ENCODE measurements around the gene GABRB3.

Gene GABRB3

DNA sequence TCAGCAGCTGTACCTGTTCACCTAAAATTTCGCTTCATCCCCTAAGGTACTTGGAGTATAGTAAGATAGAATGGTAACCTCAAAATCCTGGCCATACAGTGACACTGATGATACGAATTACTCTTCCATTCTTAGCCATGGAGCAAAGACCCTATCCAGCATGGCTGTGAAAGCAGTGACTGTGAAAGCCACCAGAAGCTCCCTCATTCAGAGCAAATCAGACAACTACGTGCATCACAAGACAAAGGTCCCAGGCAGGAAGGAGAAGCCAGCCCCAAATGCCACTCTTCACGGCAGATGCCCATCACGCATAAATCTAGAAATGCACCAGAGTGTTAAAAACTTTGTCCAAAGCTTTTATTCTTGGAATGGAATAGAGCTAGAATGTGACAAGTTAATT is 99.4 kb downstream of the GABRB3 start:
- no peak for DNase-seq

DNA sequence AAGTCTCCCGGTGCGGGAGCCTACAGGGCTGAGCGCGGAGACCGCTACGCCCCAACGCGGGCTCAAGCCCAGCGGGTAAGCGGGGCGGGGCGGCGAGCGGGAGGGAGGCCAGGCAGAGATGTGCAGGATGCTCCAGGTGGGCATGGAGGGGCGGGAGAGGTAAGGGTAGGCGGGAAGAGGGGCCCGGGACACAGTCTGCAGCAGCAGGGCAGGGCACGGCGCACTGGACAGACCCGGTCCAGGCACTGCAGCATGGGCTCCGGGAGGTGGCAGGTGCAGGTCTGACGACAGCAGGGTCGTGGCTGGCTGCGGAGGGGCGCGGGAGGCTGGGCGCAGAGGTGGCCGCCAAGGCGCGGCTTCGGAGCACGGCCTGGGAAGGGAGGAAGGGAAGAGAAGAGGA is 102.8 kb downstream of the GABRB3 start:
- no peak for DNase-seq

DNA sequence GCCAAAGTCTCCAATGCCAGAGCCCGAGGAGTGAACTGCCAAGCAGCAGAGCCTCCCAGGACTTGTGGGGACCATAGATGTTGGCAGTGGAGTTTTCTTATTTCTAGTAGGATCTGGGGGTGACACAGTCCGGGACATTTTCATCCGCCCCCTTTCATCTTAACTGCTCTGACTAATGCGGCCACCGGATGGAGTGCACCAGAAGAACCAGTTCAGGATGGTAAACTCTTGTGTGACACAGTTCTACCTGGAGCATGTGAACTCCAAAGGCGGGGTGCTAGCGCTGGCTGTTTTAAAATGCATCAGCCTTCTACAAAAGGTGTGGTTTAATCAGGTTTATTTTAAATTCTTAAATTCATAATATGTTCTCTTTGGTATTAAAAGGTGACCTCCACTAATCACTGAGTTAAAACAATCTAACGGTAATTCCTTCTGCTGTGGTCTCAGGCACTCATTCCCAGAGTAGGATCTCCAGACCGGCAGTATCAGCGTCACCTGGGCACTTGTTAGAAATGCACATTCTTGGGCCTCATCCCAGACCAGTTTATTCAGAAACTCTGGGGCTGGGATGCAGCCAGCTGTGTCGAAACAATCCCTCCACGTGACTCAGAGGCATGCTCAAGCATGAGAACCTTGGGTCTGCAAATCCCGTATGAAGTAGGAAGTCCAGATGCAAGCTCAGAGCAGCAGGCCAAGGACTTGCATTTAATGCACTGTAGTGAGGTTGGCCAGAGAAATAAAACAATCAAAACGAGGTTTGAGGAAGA is 105.5 kb downstream of the GABRB3 start:
- peak; percentile 73 for DNase-seq

DNA sequence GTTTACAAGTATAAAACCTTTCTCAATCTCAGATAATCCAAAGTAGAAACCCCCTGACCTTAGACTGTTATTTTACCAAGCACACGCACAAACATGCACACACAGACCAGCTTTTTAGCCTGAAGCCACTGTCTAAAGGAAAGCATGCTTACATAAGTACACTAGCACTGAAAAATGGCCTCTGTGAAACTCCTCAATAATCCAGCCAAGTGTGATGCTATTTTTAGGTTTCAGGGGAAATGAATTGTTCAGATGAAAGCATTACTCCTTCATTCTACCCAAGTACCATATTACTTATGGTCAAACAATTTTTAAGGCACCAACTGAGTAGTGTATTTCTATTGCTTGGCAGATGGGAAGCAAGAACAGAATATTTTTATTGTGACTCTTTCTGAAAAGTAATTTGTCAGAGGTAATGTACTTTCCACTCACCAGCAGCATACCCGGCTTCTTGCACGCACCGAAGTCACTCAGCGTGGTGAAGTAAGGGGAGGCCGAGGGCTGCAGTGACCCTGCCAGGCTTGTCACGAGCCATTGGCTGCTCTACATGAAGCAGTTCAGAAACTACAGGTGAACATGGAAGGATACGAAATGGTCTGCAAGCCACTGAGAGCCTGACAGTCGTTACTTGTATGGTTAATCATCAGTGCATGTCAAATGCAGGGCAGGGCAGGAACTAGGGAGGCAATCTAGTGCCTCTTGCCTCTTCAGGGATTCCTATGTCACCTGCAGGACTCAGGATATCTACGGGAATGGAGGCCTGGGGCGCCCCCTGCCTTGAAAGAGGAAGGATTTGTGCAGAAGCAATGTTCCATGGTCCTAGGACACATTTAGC is 106.7 kb downstream of the GABRB3 start:
- DNase-seq = no peak

- DNase-seq = peak; percentile 35
These were observed 110.6 kb downstream of the GABRB3 start for GRCh38 chr15:26662283-26662682.

DNA sequence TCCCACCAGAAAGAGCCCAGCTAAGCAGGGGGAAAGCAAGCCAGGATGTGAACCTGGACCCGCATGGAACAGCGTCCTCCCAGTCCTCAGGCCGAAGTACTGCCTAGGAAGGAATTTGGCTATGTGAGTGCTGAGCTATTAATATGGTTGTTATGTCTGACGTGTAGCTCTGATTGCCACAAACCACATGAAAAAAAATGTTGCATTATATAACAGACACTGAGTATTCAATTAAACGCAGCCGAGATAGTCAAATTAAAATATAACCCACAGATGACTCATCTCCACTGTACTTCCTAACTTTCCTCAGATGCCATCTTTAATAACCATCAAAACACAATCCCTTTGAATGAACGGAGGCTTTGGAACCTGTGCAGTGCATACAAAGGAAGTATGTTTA is 111.1 kb downstream of the GABRB3 start:
- DNase-seq = peak; percentile 2

- DNase-seq = no peak
These were observed 111.8 kb downstream of the GABRB3 start for GRCh38 chr15:26661107-26661506.

- no peak for DNase-seq
These were observed 112.6 kb downstream of the GABRB3 start for GRCh38 chr15:26660241-26660640.

DNA sequence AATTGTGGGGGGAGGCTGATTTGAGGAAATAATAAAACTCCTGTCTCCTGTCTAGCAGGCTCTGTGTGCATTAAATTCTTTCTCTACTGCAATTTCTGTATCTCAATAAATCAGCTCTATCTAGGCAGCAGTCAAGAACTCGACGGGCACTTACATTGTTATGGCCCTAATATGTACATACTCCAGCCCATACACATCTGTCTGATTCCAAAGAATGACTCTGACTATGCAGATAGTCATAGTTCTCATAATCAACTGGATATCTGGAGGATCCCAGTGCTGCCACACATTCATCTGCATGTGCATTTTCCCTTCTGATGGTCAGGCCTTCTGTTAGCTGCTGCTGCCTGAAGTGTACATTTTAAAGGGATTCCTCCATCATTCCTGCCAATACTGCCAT is 114.6 kb downstream of the GABRB3 start:
- no peak for DNase-seq

DNA sequence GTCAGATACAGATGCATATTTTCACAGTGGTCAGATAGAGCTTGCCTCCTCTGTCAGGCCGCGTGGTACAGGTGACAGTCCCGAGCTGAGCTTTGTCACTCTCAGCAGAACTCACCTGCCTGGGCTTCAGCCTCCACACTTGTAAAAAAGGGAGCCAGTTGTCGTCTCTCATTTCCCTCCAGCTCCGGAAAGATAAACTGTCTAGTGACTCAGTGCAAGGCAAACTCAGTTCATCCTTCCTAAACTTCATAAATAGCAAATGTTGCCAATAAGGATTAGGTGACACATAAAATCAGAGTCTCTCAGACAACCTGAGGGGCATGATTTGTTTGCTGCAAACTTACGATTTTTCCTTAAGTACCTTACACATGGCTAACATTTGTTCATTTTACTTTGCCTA is 116.8 kb downstream of the GABRB3 start:
- no peak for DNase-seq

DNA sequence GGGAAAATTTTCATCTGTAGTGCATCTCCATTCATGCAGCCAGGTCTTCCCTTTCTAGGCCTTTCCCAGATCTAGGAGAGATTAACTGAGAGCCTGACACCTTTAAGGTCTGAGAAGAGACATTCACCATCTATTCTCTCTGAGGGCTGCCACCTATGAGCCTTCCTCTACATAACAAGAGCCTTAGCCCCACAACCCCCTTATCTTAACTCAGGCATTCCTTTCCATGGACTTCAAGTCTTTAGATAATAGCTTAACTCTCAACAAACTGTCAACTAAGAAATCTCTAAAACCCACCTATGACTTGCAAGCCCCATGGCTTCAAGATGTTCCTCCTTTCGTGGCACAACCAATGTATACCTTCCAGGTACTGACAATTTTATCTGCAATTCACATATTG is 121.0 kb downstream of the GABRB3 start:
- no peak for DNase-seq

DNA sequence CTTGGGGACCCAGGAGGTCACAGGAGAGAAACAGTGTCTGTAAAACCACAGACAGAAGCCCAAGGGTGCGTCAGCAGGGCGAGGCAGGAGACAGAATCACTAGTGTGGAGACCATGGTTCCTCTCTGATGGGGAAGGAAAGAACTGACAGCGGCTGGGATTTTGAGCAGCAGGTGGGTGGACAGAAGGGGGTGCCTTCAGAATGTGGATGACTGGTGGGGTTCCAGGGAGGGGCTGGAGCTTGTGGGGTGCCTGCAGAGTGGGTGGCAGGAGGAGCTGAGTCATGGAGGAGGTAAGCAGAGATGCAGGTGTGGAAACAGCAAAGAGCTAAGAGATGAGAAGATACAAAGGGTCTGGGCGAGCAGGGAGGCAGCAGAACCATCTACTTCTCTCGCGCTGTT is 124.2 kb downstream of the GABRB3 start:
- DNase-seq = no peak

DNA sequence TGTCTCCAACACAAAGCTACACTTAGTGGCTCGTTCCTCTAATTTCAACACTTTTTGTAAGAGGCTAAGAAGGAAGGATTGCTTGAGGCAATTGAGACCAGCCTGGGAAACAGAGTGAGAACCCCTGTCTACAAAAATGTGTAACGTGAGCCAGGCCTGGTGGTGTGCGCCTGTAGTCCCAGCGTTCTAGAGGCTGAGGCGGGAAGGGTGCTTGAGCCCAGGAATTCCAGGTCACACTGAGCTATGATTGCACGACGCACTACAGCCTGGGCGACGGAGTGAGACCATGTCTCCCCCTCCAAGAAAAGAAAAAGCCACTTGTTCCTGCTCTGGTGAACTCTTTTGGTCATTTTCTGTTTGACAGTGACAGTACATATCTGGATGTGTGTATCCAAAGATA is 127.9 kb downstream of the GABRB3 start:
- no peak for DNase-seq

DNA sequence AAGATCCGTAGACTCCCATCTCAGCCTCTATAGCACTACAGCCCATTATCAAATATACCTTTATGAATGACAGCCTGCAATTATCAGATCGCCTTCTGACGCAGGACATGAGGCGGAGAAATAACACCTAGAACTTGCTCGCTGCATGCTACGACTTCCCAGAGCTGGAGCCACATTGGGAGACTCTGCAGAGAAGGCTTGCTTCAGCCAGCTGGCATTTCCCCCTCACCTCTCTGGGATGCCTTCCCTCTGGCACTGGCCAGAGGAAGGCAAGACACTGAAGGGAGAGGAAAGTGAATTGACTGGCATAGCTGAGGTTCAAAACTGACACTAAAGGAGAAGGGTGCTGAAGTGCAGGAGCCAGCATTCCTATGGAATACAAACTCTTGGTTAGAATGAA is 131.7 kb downstream of the GABRB3 start:
- no peak for DNase-seq

DNA sequence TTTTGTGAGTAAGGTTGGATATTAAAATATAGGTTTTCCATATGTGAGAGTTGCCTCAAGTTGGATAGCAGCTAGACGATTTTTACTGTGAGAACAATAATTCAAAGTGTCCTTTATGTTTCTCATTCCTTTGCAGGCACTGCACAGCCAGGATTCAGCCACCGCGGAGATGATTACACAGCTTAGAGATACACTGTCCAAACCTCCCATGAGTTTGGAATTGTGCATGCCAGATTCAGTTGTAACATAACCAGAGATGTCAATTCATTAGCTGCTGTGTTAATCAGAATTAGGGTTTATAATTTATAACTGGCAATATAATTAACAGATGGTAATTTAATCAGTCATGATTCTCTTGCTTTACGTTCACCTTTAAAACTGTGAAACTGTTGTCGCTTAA is 132.3 kb downstream of the GABRB3 start:
- no peak for DNase-seq

GRCh38 chr15:26639966-26640365 is 132.9 kb downstream of the GABRB3 start:
- no peak for DNase-seq

DNA sequence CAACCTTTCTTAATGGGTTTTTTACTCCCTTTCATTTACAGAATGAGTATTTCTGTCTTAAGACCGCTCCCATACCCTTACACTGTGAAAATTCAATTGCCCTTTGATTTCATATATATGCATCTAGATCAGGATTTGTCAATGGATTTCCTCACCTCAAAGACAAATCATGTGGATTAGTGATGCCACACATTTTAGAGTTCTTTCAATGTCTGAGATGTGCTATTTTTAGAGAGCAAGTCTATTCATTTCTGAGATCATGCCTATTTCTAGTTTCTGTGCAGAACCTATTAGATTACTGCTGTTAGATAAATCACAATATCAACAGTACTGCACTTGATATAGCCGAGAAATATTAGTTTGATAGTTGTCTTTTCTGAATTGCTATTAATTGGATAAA is 137.3 kb downstream of the GABRB3 start:
- no peak for DNase-seq

GRCh38 chr15:26635105-26635504 is 137.8 kb downstream of the GABRB3 start:
- no peak for DNase-seq

- no peak for DNase-seq
These were observed 138.5 kb downstream of the GABRB3 start for GRCh38 chr15:26634319-26634718.

GRCh38 chr15:26632500-26632899 is 140.4 kb downstream of the GABRB3 start:
- no peak for DNase-seq

- DNase-seq = no peak
These were observed 141.0 kb downstream of the GABRB3 start for GRCh38 chr15:26631894-26632293.

- DNase-seq = no peak
These were observed 142.0 kb downstream of the GABRB3 start for GRCh38 chr15:26630857-26631256.

- no peak for DNase-seq
These were observed 143.9 kb downstream of the GABRB3 start for GRCh38 chr15:26628879-26629529.

DNA sequence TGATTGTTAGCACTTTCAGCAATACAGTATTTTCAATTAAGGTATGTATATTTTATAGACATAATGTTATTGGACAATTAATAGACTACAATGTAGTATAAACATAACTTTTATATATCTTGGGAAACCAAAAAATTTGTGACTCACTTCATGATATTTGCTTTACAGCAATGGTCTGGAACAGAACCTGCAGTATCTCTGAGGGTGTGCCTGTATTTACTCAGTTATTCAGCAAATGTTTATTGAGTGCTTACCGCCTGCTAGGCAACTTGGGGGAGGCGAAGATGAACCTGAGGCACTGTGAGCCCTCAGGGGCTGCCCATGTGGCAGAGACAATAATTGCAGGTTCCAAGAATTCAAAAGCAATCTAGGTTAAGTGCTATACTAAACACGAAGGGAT is 144.8 kb downstream of the GABRB3 start:
- no peak for DNase-seq

Measured in MV-4-11 (cell line).